ENCODE data around the gene COG7.

DNA sequence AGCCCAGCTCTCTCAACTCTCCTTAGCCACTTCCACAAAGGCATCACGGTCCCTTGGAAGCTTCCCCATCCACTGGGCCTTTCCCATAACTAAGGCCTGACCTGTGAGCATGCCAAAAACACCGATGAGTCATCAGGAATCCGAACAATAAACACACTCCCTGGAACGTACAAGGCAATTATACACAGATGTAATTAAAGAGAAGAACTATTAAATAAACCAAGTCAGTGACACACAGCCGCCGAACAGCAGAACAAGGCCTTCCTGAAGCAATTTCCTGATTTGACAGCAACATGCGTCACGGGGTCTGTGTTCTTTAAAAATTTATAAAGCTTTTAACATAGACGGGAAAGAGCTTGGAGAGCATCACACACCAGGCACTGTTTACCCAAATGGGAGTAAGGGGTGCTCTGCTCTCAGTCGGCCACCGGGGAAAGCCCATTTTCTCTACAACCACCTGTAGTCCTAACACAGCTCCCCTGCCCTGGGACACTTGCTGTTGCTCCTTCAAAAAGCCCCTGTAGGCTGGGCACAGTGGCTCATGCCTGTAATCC, 29.4 kb downstream of the COG7 start:
- TF ChIP-seq, protein P1, sequence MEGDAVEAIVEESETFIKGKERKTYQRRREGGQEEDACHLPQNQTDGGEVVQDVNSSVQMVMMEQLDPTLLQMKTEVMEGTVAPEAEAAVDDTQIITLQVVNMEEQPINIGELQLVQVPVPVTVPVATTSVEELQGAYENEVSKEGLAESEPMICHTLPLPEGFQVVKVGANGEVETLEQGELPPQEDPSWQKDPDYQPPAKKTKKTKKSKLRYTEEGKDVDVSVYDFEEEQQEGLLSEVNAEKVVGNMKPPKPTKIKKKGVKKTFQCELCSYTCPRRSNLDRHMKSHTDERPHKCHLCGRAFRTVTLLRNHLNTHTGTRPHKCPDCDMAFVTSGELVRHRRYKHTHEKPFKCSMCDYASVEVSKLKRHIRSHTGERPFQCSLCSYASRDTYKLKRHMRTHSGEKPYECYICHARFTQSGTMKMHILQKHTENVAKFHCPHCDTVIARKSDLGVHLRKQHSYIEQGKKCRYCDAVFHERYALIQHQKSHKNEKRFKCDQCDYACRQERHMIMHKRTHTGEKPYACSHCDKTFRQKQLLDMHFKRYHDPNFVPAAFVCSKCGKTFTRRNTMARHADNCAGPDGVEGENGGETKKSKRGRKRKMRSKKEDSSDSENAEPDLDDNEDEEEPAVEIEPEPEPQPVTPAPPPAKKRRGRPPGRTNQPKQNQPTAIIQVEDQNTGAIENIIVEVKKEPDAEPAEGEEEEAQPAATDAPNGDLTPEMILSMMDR (IDR thresholded peaks at IDR 0.05): no peak
- TF ChIP-seq POLR2A (IDR thresholded peaks at IDR 0.05) (no peak), POLR2AphosphoS5 (IDR thresholded peaks at IDR 0.05) (peak; percentile 69 to 84 (median 76))

All from breast epithelium (tissue), 3 donors.